AG10803 (cell line): ENCODE results near the gene UBE2V1.
"Not testable (repeated sequence)": the region's sequence is repeated elsewhere in the genome, so short reads cannot be mapped to it uniquely, and the experiment has no call there.

Experiments used
- DNase-seq: peaks from one replicate; pipeline ENCODE4 v3.0.0; 2010; ENCODE audit warnings: low read depth
- H3K4me3 ChIP-seq: 2 replicates; pipeline ENCODE4 v1.5.1; 2011; ENCODE audit warnings: mild to moderate bottlenecking, low read length, control low read depth
- TF ChIP-seq, protein P1 (sequence below): conservative IDR thresholded peaks from 2 replicates; pipeline ENCODE4 v1.5.1; 2011; ENCODE audit warnings: mild to moderate bottlenecking, low read length, control low read depth, inconsistent platforms

The UBE2V1 gene

GRCh38 chr20:50136822-50137599, 24.1 kb upstream of the UBE2V1 start:
- no peak for DNase-seq
- TF ChIP-seq, protein P1, sequence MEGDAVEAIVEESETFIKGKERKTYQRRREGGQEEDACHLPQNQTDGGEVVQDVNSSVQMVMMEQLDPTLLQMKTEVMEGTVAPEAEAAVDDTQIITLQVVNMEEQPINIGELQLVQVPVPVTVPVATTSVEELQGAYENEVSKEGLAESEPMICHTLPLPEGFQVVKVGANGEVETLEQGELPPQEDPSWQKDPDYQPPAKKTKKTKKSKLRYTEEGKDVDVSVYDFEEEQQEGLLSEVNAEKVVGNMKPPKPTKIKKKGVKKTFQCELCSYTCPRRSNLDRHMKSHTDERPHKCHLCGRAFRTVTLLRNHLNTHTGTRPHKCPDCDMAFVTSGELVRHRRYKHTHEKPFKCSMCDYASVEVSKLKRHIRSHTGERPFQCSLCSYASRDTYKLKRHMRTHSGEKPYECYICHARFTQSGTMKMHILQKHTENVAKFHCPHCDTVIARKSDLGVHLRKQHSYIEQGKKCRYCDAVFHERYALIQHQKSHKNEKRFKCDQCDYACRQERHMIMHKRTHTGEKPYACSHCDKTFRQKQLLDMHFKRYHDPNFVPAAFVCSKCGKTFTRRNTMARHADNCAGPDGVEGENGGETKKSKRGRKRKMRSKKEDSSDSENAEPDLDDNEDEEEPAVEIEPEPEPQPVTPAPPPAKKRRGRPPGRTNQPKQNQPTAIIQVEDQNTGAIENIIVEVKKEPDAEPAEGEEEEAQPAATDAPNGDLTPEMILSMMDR, result no peak
- no peak overlapping the region for H3K4me3 ChIP-seq

DNA sequence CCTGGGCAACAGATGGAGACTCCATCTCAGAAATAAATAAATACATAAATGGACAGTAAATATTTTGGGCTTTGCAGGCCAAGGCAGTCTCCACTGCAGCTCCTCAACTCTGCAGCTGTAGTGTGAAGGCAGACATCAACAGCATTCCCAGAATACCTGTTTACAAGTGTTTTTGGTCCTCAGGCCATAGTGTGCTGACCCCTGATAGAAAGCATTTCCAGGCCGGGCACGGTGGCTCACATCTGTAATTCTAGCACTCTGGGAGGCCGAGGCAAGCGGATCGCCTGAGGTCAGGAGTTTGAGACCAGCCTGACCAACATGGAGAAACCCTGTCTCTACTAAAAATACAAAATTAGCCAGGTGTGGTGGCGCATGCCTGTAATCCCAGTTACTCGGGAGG, 22.2 kb upstream of the UBE2V1 start:
- not testable (repeated sequence) for H3K4me3 ChIP-seq, DNase-seq

DNA sequence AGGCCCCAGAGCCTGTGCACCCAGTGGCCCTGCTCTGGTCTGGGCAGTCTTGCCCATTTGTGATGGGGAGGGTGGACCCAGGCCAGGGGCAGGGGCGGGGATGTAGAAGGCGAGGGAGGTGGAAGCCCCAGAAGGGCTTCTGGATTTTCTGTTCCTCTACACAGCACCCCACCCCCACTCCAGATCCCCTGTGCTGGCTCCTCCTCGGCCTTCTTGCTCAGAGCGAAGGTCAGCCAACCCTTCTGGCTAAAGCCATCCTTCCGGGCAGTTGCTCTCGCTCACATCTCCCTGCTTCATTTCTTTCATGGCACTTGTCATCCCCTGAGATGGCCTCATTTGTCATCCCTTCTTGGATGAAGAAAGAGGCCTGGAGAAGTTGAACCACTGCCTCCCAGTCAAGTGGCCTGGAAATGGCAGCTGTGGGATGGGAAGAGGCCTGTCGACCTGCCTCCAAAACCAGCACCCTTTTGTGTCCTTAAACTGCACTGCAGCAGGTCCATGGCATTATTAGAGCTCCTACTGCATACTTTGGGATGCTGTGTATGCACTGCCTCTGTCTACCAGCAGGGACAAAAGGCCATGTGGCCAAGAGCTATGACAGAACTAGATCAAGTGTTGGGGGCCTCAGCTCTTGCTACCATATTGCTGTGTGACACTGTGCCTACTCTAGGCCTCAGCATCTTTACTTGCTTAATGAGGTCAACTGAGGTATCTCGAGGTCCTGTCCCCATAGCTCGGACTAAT, 20.7 kb upstream of the UBE2V1 start:
- H3K4me3 ChIP-seq, result no peak overlapping the region
- DNase-seq, result no peak
- TF ChIP-seq, protein P1, result no peak; the same call in 1 of the 2 replicates

DNA sequence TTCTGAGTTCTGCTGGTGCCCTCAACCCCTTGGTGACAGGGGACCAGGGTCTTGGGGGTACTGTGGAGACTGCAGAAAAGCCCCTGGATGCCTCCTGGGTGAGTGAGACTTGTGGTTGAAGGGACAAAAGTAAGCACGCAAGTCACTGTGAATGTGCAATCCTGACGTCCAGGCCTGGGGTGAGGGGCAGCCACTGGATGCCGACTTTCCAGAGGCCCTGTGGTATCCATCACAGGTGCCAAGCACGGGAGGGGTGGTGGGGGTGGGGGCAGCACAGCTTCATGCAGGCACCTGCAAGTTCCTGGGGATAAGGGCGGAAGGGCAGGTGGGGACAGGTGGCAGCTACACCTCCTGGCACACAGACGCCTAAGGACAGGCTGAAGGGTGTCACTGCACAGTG, 20.1 kb upstream of the UBE2V1 start:
- TF ChIP-seq, protein P1, result no peak

GRCh38 chr20:50130995-50131394, 18.0 kb upstream of the UBE2V1 start:
- DNase-seq, result peak; percentile 28
- H3K4me3 ChIP-seq, result no peak overlapping the region
- TF ChIP-seq, protein P1, result no peak

More for the DNA sequence above, 20.1 kb upstream of the UBE2V1 start:
- no peak overlapping the region for H3K4me3 ChIP-seq
- no peak for DNase-seq

- H3K4me3 ChIP-seq, result no peak overlapping the region
- TF ChIP-seq, protein P1, result no peak
- no peak for DNase-seq
These were observed 17.4 kb upstream of the UBE2V1 start for GRCh38 chr20:50130356-50130723.

DNA sequence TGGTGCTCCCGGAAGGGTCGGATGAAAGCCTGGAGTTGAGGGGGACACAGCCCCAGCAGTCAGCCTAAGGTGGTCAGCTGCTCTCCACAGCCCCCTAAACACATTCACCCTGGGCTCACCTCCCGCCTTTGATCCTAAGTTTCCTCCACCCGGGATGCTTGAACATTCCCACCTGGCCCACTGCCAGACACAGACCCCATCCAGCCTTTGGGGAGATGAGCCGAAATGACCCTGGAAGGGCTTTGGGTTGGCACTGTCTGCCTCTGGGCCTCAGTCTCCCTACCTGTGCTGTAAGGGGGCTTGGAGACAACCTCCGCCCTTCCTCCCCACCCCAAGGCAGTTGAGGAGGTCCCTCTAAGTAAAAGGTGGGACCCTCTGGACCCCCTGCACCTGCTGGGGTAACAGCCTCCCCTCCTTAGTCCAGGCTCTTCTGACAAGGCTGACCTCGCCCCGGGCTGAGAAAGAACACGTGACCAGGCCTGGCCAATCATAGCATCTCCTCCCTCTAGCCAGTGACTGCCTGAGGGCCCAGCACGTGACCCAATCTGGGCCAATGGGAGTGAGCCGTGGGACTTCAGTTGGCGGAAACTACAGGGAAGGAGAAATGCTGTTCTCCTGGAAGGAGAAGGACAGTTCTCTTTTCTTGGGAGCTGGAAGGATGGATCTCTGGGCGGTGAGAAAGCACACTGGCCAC, 16.9 kb upstream of the UBE2V1 start:
- no peak for DNase-seq
- TF ChIP-seq, protein P1, result no peak
- no peak overlapping the region for H3K4me3 ChIP-seq
